Thoracic aorta (tissue), 2 donors: ENCODE results near the gene GFPT2. TPM values are rescaled to one million over a fixed set of nuclear protein-coding genes. Genes with fewer than 3 reads are reported as not detected.

Source experiments
- ATAC-seq: fragments of 150-250 bp; one replicate; pipeline ENCODE4 v1.8.0; 2017; ENCODE audit warnings: low read depth; ENCODE audit not compliant: insufficient number of reproducible peaks, low FRiP score
- DNase-seq: peaks from one replicate; pipeline ENCODE4 v3.0.0-alpha.2; 2020; ENCODE audit warnings: low spot score
- H3K27ac ChIP-seq, 2 donors: fragments of 200-600 bp; sonication (generic); 1 replicate in 1 of 2; 2 replicates in 1 of 2; pipeline ENCODE4 v1.5.1; 2016; ENCODE audit warnings: mild to moderate bottlenecking in 2 of 2, moderate library complexity in 2 of 2
- H3K27me3 ChIP-seq: fragments of 200-600 bp; sonication (generic); replicated peaks from 2 replicates; pipeline ENCODE4 v1.6.0; 2016; ENCODE audit warnings: mild to moderate bottlenecking; ENCODE audit not compliant: insufficient read depth
- H3K36me3 ChIP-seq: fragments of 200-600 bp; sonication (generic); one replicate; pipeline ENCODE4 v1.5.1; 2016
- H3K4me1 ChIP-seq, 2 donors: fragments of 200-600 bp; sonication (generic); 1 replicate in 1 of 2; 2 replicates in 1 of 2; pipeline versions ENCODE4 v1.5.1 to v1.6.0; 2016; ENCODE audit warnings: low read depth in 2 of 2, mild to moderate bottlenecking in 1 of 2; ENCODE audit not compliant: control insufficient read depth in 1 of 2
- H3K4me3 ChIP-seq: fragments of 200-600 bp; sonication (generic); 2 replicates; pipeline ENCODE4 v1.5.1; 2016; ENCODE audit warnings: mild to moderate bottlenecking
- H3K9me3 ChIP-seq: fragments of 200-600 bp; sonication (generic); 2 replicates; pipeline ENCODE4 v1.5.1; 2016
- CTCF ChIP-seq: fragments of 200-600 bp; sonication (generic); IDR thresholded peaks from one replicate; pipeline ENCODE4 v1.5.1; 2019; ENCODE audit warnings: antibody characterized with exemption
- total RNA-seq, 2 donors: library from RNA; depleted of rRNA; stranded (reverse); fragments of >200 nt; gene quantifications; one replicate each; pipeline versions ENCODE4 v1.1.0 to v1.2.3, GENCODE V29; 2016

The GFPT2 gene
- total RNA-seq = 100 to 1,000 TPM in 1 of 2 donors, 10 to 100 TPM in 1; 32.1 to 136 TPM

GRCh38 chr5:180353048-180353979 lies at the start of gene GFPT2:
GFPT2 (minus strand) TSS chr5:180353336; CDS start chr5:180353217, 119 bp downstream.
- peak; percentile 85 for ATAC-seq
- Histone ChIP-seq H3K4me3 (peak within 1 kb of the TSS; percentile 97), H3K36me3 (no peaks in the 10 kb centered on the region), H3K4me1 (peaks cover 6 to 17% of the 10 kb centered on the region in 2 donors), H3K27ac (peak within 1 kb of the TSS in 1 of 2 donors; percentile 72), H3K9me3 (no peaks in the 10 kb centered on the region), H3K27me3 (no peaks in the 10 kb centered on the region)
- no peak for TF ChIP-seq CTCF
- DNase-seq = peak; percentile 43

GRCh38 chr5:180402716-180403115 lies 49.6 kb upstream of the GFPT2 start:
- H3K4me1 ChIP-seq = no peaks in the 10 kb centered on the region
- H3K27ac ChIP-seq = no peak overlapping the region
- TF ChIP-seq CTCF = no peak
- no peaks in the 10 kb centered on the region for H3K27me3 ChIP-seq
- no peaks in the 10 kb centered on the region for H3K36me3 ChIP-seq
- DNase-seq = no peak
- no peak overlapping the region for H3K4me3 ChIP-seq
- no peak for ATAC-seq
- no peaks in the 10 kb centered on the region for H3K9me3 ChIP-seq

DNA sequence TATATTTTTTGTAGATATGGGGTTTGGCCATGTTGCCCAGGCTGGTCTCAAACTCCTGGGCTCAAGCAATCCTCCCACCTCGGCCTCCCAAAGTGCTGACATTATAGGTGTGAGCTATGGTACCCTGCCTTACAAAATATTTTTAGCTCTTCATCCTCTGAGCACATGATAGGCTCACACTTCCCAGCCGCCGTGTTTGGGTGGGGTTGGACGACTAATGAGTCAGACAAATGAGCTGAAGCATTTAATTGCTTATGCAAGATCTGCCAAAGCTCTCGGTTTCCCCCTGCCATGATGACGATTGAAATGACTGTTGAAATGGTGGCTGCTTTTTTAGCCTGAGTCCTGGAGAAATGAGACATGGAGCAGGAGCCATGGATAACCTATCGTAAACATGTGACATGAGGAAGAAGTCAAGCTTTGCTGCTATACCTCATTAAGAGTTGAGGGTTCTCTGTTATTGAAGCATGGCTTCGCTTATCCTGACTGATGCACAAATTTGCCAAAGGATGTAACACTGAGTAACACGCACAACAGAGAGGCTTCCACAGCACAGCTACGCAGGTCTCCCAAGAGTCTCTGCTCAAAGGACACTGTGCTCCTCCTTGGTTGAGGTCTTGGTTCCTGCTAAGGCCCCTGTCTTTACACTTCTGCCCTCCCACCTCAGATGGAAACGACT lies 48.2 kb upstream of the GFPT2 start:
- DNase-seq (no peak), ATAC-seq (no peak)
- Histone ChIP-seq H3K4me3 (no peak overlapping the region), H3K36me3 (no peaks in the 10 kb centered on the region), H3K4me1 (no peaks in the 10 kb centered on the region), H3K27ac (no peak overlapping the region), H3K9me3 (no peaks in the 10 kb centered on the region), H3K27me3 (no peaks in the 10 kb centered on the region)
- TF ChIP-seq CTCF = no peak

- Histone ChIP-seq H3K4me1 (no peaks in the 10 kb centered on the region), H3K4me3 (no peak overlapping the region), H3K27me3 (no peaks in the 10 kb centered on the region), H3K27ac (no peak overlapping the region), H3K9me3 (no peaks in the 10 kb centered on the region), H3K36me3 (no peaks in the 10 kb centered on the region)
- DNase-seq (no peak), ATAC-seq (no peak)
- TF ChIP-seq CTCF = no peak
These were observed 47.3 kb upstream of the GFPT2 start for GRCh38 chr5:180400416-180400815.
